SK-N-MC (cell line): Measurements from ENCODE around the gene ANGPTL5.

Experiments
- DNase-seq: peaks from one replicate; pipeline ENCODE4 v3.0.0-alpha.2; 2011; ENCODE audit warnings: low read depth, low spot score
- H3K27ac ChIP-seq: fragments of 200-600 bp; sonication (generic); 2 replicates; pipeline ENCODE4 v1.5.1; 2016; ENCODE audit warnings: mixed run types
- H3K36me3 ChIP-seq: fragments of 200-600 bp; sonication (generic); 2 replicates; pipeline ENCODE4 v1.6.1; 2017; ENCODE audit warnings: antibody characterized with exemption, low read length, mixed read lengths; ENCODE audit not compliant: insufficient read depth
- H3K4me3 ChIP-seq: fragments of 200-600 bp; sonication (generic); 2 replicates; pipeline ENCODE4 v1.5.1; 2016
- H3K9ac ChIP-seq: fragments of 200-600 bp; sonication (generic); 2 replicates; pipeline ENCODE4 v1.8.0; 2017; ENCODE audit warnings: mixed run types, mixed read lengths; ENCODE audit not compliant: insufficient read length
- H3K9me3 ChIP-seq: fragments of 200-600 bp; sonication (generic); 2 replicates; pipeline ENCODE4 v1.6.1; 2017; ENCODE audit warnings: low read depth, mild to moderate bottlenecking, antibody characterized with exemption, low read length, moderate library complexity, mixed read lengths
- EZH2 ChIP-seq: fragments of 200-600 bp; sonication (generic); IDR thresholded peaks from one replicate; pipeline ENCODE4 v1.6.1; 2017; ENCODE audit warnings: antibody characterized with exemption
- FOXP2 ChIP-seq: optimal IDR thresholded peaks from 2 replicates; pipeline ENCODE3; 2011; ENCODE audit warnings: mild to moderate bottlenecking, moderate library complexity; ENCODE audit not compliant: insufficient read depth; ENCODE audit errors: extremely low read length, control extremely low read depth
- POLR2AphosphoS5 ChIP-seq: IDR thresholded peaks from 2 replicates; pipeline ENCODE4 v1.6.1; 2012; ENCODE audit warnings: mild to moderate bottlenecking, low read depth, low read length, borderline replicate concordance

The ANGPTL5 gene

DNA sequence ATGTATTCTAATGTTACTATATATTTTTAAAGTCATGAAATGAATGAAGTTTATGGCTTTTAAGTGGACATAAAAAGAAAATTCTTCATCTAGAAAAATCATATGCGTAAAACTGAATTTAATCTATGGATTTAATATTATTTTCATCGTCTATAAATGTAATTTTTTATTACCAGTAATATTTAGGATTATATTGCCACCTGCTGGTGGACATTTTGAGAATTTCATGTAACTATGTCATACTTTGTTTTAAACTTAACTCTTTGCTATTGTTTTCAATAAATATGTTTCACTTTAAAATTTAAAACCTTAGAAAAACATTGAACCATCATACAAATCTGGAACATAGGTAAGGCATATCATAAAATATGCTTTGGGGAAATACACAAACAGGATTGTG lies 68.1 kb downstream of the ANGPTL5 start:
- TF ChIP-seq FOXP2 (no peak), POLR2AphosphoS5 (no peak), EZH2 (no peak)
- Histone ChIP-seq H3K9ac (no peak overlapping the region), H3K9me3 (no peaks in the 10 kb centered on the region), H3K4me3 (no peak overlapping the region), H3K36me3 (no peaks in the 10 kb centered on the region), H3K27ac (no peak overlapping the region)
- no peak for DNase-seq

DNA sequence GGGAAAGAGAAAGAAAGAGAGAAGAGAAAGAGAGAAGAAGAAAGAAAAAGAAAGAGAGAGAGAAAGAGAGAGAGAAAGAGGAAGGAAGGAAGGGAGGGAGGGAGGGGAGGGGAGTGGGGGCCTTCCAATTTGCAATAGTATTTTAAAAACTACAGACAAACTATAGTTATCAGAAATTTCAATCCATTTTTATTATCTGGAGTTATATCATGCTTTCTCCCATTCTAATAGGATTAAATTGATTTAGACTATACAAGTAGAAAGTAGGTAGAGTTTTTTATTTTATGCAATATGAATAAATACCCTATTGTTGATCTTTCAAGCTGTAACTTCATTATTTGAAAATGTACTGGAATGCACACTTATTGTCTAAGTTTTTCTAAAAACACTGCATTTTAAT lies 71.7 kb downstream of the ANGPTL5 start:
- H3K4me3 ChIP-seq, result no peak overlapping the region
- H3K9ac ChIP-seq, result no peak overlapping the region
- no peak for DNase-seq
- no peaks in the 10 kb centered on the region for H3K9me3 ChIP-seq
- no peak overlapping the region for H3K27ac ChIP-seq
- H3K36me3 ChIP-seq, result no peaks in the 10 kb centered on the region
- TF ChIP-seq FOXP2 (no peak), EZH2 (no peak), POLR2AphosphoS5 (no peak)

DNA sequence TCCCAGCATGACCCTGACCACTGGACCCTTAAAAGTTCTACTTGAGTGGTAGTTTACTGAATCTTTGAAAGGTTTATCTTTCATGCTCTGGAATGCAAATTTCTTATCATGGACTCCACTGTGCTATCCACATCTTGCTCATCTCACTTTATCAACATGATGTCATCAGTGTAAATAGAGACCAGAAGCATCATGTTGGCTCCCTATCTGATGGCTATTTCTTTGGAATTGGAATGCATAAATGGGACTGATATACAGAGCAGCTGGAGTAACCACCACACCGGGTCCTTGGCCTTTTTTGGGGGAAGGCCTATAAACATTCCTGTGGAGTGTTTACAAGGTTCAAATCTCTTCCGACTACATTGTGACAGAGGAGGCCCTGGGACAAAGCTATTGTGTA lies 75.6 kb downstream of the ANGPTL5 start:
- H3K9ac ChIP-seq, result no peak overlapping the region
- H3K27ac ChIP-seq, result no peak overlapping the region
- H3K4me3 ChIP-seq, result no peak overlapping the region
- no peaks in the 10 kb centered on the region for H3K36me3 ChIP-seq
- no peak for DNase-seq
- TF ChIP-seq POLR2AphosphoS5 (no peak), EZH2 (no peak), FOXP2 (no peak)
- H3K9me3 ChIP-seq, result no peaks in the 10 kb centered on the region
